HG03571 (cell line): ENCODE data around the gene KCNG2.

ENCODE experiments used
- ATAC-seq: cut with Tn5 transposase; IDR thresholded peaks from one replicate; pipeline ENCODE4 v1.9.1; 2021; ENCODE audit not compliant: unreplicated experiment

The KCNG2 gene

DNA sequence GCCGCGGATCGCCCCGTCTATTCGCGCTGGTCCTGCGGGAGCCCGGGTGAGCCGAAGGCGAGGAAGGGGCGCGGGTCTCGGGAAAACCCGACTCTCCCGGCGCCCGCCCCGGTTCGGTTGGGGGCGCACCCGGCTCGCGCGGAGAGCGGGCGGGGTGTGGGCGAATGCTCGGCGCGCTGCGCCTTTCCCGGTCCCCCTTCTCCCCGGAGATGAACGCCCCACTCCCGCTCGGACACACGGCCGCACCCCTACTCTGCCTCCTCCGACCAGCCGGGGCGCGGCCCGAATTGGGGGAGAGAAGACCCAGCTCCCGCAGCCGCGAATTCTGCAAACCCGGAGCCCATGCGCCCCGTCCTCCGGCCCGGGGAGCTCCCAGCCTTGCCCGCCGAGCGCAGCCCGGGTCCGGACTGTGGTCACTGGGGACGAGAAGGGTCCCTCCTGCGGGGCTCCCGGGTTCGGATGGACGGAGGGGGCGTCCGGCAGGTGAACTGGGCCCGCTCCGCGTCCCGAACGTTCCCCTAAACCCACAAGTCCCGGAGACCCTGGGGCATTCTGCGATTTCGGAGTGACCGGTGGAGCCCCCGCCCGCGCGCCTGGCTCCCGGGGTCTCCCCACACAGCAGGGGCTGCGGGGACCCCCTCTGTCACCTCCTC is 734 bp downstream of the KCNG2 start:
- ATAC-seq, result no peak

- no peak for ATAC-seq
Observed at GRCh38 chr18:79798999-79799370, 1.2 kb downstream of the KCNG2 start.

DNA sequence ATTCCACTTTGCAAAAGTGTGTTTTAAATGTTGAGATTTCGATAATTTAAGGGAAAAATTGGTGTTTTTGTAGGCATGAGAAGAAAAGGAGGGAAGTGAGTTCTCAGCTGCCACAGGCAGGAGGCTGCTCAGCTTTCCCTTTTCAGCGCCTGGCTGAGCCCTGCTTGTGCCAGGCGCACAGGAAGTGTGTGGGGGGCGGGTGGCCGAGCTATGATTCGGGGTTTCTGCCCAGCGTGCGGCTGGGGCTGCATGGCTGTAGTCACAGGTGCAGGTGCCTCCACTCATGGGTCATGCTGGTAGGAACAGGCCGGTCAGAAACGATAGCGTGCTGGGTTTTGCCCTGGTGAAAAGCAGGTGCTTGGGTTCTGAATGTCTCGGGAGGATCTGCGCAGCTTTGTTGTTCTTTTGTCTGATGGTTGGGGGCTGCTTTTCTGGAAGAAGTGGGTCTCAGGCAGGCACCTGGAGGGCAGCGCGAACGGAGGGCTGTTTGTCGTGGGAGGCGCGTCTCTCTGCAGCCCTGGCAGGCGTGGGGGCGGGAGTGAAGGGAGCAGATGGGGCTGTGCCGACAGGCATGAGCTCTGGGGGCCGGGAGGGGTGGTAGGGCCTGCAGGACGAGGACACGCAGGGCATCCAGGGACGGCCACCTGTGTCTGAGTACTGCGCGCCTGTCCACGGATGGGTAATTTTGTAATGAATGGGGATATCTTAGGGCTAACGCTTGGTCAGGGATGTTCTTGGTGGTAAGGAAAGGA is 2.1 kb downstream of the KCNG2 start:
- no peak for ATAC-seq

DNA sequence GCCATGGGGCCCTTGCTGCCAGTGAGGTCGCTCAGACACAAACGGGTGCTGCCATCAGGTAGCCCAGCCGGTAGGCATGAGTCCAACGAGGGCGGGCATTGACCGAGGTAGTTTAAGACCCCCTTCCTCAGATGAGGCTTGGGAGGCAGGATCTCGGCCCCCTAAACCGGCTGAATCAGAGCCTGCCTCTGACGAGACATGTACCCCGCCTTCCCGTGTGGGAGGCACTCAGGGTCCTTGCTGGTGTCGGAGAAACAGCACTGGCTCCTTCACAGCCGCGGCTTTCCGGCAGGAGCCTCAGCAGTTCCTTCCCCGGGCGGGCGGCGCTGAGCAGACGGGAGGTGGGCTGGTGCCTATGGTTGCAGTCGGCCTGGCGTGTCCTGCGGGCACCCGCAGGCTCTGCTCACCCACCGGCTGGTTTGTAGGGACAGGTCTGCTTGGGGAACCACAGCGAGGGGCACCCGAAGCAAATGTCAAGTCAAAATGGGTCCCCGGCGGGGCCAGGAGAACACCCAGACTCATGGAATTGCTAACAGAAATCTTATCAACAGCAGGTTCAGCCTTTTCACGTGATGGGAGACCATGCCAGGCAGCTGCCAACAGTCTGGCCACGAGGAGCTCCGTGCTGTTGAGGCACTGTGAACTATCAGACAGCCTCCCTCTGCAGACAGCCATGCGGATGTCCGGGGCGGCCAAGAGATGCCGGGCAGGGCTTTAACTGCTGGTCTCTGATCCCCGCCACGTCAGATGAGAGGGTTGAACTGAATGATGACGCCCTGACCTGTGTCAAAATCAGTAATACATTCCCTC is 2.8 kb downstream of the KCNG2 start:
- ATAC-seq, result no peak

GRCh38 chr18:79801217-79801616 is 3.5 kb downstream of the KCNG2 start:
- no peak for ATAC-seq

DNA sequence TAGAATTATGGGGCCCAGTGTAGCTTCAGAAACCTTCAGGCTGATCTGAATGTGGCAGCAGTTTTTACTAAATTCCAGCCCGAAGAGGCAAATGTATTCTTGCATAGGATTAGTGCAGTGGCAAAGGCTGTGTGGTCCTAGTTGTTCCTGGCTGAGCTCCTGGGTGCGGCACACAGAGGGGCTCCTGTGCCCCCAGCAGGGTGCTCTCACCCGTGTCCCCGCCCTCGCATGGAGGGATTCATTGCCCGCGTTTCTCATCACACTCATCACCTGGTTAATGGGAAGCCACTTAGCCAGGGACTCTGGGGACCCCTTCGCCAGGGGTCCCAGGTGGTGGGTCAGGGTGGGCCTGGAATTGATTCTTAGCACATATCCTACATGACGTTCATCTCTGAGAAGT is 3.9 kb downstream of the KCNG2 start:
- no peak for ATAC-seq

DNA sequence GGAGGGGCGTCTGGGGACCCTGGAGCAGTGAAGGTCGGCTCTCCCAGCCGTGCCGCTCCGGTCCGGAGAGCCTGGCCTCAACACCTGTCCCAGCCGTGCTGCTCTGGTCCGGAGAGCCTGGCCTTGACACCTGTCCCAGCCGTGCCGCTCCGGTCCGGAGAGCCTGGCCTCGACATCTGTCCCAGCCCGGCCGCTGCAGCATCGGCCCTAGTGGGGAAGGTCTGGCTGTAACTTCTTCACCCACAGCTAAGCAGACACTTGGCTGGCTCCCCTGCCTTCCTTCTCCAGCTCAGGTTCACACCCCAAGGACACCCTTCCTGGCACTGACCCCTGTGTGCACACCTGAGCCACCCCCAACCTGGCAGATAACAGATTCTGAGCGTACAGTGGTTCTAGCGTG is 4.6 kb downstream of the KCNG2 start:
- no peak for ATAC-seq

DNA sequence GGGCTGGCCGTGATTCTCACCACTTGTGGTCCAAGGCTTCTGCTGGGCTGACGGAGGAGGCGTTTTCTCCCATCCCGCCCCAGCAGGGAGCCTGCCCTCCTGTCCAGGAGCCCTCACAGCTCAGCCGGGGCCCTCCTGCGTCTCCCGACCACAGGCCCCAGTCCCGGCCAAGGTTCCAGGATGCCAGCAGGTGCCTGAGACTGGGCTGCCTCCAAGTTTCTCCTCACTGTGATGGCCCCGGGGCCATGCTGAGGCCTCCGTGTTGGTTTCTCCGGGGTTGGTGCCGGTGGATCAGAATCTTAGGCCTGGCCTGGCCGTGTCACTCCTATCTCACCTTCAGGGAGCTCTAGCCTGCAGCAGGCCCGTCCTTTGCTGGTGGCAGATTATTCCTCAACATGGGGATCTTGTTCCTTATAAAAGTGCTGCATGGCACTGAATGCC is 5.9 kb downstream of the KCNG2 start:
- no peak for ATAC-seq

DNA sequence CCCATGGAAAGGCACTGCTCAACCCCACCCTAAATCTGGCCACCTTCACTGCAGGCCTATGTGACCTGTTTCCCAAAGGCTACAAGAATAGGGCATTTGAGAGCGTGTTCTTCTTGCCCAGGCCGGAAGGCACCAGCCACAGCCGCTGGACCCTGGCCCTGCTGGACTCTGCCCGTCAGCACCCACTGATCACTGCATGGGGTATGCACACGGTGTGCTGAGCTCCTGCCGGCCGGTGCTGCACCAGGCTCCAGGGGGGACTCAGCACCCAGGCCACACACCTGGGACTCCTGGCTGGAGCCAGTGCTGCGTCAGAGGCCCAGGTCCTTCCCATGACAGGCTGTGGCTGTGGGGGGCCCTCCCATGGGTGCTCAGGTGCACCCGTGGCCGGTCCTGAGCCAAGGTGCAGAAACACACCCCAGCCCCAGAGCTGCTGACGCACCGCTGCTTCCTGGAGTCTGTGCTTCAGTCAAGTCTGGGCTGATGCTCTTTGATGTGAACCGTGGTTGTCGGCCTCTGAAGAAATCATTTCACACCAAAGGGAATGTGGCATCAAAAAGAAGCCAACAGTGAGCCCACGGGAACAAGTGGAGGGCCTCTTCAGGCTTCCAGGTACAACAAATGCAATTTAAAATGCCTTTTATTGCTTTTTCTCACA is 6.5 kb downstream of the KCNG2 start:
- no peak for ATAC-seq

DNA sequence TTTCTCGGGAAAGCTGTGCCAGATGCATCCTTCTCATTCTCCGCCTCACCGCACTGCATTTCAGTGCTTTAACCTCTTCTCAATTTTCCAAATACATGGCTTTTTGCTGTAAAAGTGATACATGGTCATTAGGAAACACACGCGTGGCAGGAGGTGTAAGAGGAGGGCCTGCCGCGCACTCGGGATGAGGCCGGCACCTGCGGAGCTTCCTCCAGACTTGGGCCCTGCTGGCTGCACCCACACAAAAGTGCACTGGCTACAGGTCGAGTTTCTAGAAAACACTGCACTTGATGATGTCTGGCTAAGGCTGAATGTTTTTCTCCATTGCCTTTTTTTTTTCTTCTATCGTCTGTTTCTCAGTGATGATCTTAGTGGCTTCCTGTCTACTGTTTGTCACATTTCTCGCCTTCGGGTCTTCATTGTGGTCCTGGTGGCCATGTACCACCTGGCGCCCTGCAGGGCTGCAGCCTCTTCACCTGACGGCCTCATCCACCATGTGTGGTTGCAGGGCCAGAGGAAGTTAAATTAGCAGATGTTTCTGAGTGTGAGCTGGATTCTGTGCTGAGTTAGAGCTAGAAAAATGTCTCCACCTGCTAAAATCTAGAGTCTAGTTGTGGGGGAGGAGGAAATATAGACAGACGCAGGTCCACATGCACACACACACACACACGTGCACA is 7.6 kb downstream of the KCNG2 start:
- no peak for ATAC-seq

- ATAC-seq, result no peak
Observed at GRCh38 chr18:79805926-79806487, 8.3 kb downstream of the KCNG2 start.

DNA sequence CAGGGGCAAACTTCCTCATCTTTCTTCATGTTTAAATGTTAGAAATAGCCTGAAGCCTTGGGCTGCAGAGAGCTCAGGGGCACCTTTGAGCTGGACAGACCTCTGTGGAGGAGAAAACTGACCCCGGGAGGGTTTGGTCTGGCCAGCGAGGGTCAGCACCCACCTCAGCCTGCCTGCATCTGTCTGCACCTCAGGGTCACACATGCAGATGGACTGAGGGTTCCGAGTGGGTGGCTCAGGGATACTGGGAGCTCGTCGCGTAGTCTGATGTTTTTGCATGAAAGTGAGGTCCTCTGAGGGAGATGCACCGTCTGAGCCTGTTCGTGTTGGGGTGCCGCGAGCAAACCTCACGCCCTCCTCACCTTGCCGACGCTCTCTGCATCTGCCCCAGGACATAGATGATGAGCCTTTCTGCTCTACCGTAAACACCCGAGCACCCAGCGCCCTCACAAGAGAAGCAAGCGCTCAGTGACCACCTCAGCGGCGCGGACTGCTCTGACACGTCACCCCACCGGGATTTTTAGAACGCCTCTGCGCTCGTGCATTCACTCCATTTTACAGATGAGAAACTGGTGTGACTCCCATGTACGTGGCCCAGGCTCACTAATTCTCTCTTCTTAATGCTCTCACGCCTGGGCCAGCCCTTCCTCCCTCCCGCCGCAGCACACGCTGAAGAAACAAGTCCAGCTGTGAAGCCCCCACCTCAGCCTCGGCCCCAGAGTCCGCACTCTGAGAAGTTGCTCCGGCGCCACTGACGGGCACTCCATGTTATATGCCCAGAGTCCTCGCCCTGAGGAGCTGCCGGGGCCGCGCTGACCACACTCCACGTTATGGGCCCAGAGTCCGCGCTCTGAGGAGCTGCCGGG is 9.5 kb downstream of the KCNG2 start:
- no peak for ATAC-seq

DNA sequence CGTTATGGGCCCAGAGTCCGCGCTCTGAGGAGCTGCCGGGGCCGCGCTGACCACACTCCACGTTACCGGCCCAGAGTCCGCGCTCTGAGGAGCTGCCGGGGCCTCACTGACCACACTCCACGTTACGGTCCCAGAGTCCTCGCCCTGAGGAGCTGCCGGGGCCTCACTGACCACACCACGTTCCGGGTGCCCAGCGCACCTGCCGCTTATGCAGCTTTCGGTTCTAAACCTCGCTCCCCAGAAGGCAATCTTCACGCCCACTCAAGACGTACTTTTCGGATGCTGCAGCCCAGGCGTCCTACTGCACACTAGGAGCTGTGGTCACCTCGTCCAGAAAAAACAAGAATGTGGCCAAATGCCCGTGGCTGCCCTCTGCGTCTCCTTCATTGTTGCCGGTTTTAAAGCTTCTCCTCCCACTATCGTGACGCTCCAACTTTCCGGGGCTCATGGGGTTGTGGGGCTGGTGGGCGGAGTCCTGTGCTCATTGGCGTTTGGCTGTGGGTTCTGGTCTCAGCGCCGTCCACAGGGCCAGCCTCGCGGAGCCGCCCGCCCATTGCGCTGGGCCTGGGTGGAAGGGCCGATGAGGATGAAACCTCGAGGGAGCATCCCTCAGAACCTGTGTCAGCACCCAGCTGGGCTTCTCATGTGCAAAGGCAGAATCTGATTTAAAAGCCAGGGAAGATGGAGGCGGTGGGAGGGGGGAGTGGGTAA is 11.9 kb downstream of the KCNG2 start:
- no peak for ATAC-seq

GRCh38 chr18:79812052-79812451 is 14.3 kb downstream of the KCNG2 start:
- ATAC-seq, result no peak

GRCh38 chr18:79814373-79814772 is 16.6 kb downstream of the KCNG2 start:
- no peak for ATAC-seq

DNA sequence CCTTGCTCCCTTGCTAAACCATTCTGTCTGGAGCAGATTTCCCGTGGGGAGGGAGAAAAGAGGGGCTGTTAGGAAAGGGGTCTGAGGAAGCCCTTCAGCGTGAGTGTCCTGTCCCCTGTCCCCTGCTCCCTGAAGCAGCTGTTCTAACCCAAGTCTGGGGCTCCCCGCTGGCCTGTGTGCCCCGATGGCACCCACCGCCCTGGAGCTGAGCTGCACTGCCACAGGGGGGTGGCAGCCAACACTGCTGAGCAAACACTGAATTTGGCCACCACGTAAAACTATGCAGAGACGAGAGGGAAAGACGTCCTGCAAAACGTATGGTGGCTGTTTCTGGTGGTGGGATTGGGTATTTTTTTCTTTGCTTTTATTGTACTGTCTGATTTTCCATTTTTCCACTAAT is 17.9 kb downstream of the KCNG2 start:
- no peak for ATAC-seq

DNA sequence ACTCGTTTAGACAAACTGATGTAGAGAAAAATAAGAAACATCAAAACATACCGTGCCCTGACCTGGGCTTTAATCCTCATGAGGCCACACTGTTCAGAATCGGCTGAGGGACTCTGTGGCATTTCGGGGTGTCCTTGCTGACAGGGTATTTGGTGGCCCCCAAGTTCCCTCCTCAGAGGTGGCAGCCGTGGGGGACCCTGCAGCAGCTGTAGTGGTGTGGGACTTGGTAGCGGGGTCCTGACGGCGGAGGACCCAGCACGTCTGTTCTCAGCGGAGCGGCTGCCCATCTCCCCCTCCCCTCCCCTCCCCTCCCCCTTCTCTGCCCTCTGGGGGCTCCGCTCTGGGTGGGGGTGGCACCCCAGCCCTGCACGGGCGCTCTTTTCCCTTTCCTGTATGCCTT is 18.4 kb downstream of the KCNG2 start:
- ATAC-seq, result no peak

GRCh38 chr18:79816981-79817606 is 19.4 kb downstream of the KCNG2 start:
- ATAC-seq, result no peak

DNA sequence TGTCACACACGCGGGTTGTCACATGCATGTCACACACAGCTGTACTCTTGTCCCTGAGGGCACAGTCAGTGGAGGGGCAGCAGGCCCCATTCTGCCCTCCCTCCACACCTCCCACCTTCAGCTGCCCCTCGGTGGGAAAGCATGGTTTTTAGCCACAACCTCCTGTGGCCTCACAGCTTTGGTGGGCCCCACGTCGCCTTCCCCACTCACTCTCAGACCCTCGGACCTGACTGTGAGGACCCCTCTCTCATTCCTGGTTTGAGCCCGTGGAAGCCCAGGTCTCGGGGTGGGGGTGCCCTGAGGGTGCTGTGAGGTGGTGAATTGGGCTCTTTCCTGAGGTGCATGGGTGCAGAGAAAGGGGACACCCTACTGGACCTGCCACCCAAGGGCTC is 19.9 kb downstream of the KCNG2 start:
- ATAC-seq, result no peak
